GM11168 (cell line): ENCODE measurements around the gene CHST7.

Experiments
- in situ Hi-C: fragments of 300-500 bp; cut with MboI; formaldehyde crosslinking; loops from one replicate; pipeline ENCODE4 v1.12.0; 2022; ENCODE audit warnings: low sequenced_read_pairs; ENCODE audit not compliant: unreplicated experiment

Gene CHST7

GRCh38 chrX:46601283-46601682, 27.7 kb downstream of the CHST7 start:
- in situ Hi-C loops = no loop called here

DNA sequence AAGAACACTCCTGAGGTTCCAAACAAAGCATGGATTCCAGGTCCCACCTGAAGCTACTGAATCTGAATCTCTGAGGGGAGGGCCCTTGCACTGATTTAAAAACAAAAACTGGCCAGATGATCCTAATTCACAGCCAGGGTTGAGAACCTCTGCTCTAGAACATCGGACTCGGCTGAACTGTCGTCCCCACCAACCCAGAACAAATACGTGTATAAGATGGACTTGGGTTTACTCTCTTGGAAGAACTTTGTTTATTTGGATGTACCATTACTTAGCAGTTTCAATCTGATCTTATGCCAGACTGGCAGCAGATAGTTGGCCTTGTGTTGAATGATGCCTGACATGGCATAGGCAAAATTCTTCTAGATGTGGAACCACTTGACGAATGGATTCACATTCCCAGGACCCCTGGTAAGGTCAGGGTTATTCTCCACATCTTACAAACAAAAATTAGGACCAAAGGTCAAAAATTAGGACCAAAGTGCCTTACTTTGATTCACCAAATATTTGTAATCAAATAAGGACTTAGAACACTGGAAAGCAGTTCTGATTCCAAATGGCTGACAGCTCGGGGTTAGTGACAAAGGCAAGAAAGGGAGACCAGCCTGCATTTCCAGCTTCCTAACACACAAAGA, 29.0 kb downstream of the CHST7 start:
- in situ Hi-C loops = no loop called here

- in situ Hi-C loops = no loop called here
These were observed 34.4 kb downstream of the CHST7 start for GRCh38 chrX:46607916-46608315.

GRCh38 chrX:46610070-46610658, 36.6 kb downstream of the CHST7 start:
- in situ Hi-C loops = no loop called here

GRCh38 chrX:46611658-46612362, 38.2 kb downstream of the CHST7 start:
- in situ Hi-C loops = no loop called here

DNA sequence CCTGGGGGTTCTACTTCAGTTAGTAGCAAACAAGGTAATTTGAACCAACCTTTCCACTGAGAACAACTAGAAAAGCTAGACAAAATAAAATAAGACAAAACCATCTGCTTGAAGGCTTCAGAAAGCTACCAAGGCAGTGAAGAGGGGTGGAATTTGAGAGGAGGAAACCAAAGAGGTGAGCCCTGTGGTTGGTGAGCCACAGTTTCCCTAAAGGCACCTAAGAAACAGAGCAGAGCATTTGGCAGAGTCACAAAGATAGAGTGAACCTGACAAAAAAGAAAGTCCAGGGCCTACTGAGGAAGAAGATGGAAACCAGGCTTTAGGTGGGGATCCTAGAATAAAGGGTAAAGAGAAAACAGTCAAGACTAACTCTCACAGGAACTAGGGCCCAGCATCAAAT, 44.3 kb downstream of the CHST7 start:
- in situ Hi-C loops = no loop called here

DNA sequence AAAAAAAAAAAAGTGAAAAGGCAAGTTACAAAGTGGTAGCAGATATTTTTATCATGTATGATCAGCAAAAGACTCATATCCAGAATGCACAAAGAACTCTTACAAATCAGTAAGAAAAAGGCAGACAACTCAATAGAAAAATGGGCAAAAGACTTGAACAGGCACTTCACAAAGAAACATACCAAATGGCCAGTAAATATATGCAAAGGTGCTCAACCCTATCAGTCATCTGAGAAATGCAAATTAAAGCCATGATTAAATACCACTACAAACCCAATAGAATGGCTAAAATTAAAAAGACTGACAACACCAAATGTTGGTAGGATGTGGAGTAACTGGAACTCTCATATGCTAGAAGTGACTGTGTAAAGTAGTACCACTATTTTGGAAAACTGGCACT, 45.4 kb downstream of the CHST7 start:
- in situ Hi-C loops = no loop called here

- in situ Hi-C loops = no loop called here
These were observed 46.9 kb downstream of the CHST7 start for GRCh38 chrX:46620505-46620904.

DNA sequence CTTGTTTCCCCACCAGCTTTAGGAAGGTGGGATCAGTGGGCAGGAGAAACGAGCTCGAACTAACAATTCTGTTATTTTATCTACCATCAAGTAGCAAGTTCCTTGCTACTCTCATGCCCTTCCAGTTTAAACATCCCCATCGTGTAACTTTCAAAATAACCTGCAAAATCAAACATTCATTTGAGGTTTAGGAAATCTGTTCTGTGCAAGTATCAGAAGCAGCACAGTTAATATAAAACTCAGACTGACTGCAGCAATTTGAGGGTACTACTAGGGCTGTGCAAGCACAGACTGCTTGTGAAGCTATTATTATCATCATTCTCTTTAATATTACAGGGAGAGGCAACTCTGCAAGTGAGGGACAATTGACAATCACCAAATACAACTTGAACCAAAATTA, 48.0 kb downstream of the CHST7 start:
- in situ Hi-C loops = no loop called here

DNA sequence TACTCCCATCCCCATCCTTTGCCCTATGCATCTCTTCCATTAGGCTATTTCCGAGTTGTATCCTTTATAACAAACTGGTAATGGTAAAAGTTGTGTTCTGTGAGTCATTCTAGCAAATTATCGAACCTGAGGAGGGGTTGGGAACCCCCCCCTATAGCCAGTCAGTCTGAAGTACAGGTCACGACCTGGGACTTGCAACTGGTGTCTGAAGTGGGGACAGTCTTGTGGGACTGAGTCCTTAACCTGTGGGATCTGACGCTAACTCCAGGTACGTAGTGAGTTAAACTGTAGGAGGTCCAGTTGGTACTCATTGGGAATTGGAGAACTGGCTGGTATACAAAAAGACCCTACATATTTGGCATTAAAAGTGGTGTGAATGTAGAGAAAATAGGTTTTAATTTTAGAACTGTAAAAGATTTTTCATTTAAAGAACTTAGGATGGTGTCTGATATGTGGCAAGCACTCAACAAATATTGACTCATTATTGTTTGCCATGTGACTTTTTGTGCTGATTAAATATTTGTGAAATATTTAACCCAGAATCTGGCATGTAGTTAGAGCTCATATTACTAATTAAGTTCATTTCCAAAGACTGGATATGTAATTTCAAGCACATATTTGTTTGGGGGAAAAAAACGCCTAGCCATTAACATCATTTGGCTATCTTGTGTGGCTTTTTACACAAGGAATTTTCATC, 50.7 kb downstream of the CHST7 start:
- in situ Hi-C loops = no loop called here

GRCh38 chrX:46626566-46626965, 53.0 kb downstream of the CHST7 start:
- in situ Hi-C loops = no loop called here

DNA sequence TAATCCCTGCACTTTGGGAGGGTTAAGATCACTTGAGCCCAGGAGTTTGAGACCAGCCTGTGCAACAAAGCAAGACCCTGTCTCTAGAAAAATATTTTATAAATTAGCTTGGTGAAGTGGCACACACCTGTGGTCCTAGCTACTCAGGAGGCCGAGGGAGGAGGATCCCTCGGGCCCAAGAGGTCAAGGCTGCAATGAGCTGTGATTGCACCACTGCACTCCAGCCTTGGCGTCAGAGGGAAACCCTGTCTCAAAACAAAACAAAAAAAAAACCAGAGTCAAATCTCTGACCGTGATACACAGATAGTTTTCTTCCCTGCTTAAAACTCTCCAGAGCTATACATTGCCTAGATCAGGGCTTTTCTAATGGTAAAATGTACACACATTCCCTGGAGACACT, 53.5 kb downstream of the CHST7 start:
- in situ Hi-C loops = no loop called here

GRCh38 chrX:46627711-46628419, 54.3 kb downstream of the CHST7 start:
- in situ Hi-C loops = no loop called here

- in situ Hi-C loops = no loop called here
These were observed 55.2 kb downstream of the CHST7 start for GRCh38 chrX:46628460-46629371.

DNA sequence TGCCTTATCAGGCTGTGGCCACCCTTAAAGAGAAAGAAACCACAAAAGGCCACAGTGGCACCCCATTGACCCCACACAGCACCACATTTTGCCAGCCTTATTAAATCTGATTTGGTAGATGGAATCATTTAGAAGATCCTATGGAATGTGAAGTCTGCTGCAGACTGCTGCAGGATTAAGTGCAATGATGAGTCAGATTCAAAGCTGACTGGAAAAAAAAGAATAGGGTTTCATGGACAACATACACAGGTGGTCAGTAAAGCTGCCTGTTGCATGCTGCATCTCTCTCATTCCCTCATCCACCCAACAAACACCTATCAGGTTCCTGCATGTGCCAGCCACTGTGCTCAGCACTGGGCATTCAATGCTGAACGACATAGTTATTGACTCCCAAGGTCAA, 56.6 kb downstream of the CHST7 start:
- in situ Hi-C loops = no loop called here

- in situ Hi-C loops = no loop called here
These were observed 61.0 kb downstream of the CHST7 start for GRCh38 chrX:46634577-46634976.

GRCh38 chrX:46635186-46635585, 61.6 kb downstream of the CHST7 start:
- in situ Hi-C loops = no loop called here

- in situ Hi-C loops = no loop called here
These were observed 62.7 kb downstream of the CHST7 start for GRCh38 chrX:46636223-46636622.

DNA sequence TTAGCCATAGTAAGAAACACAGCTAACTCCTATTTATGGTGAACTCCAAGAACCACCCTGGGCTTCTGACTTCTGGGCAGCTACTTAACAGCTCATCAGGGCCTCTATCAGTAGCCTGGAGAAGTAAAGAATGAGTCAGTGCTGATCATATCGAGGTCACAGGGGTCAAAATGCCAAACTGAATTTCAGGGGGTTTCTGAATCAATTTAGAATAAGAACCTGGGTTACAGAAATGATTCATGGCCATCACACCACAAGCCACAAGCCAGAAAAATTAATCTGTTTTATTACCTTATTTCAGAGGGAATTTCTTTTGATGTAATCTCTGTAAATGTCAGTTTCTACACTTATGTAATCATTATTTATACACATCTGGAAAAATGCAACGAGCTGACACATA, 64.4 kb downstream of the CHST7 start:
- in situ Hi-C loops = no loop called here

GRCh38 chrX:46642145-46642544, 68.6 kb downstream of the CHST7 start:
- in situ Hi-C loops = no loop called here
